ENCODE measurements around the gene CCDC40.

Gene CCDC40

GRCh38 chr17:80104956-80105375 lies 68.5 kb downstream of the CCDC40 start:
- TF ChIP-seq SIN3A (IDR thresholded peaks at IDR 0.05; ENCODE audit: borderline replicate concordance, insufficient read depth, low read length) (no peak), FOXP2 (optimal IDR thresholded peaks at IDR 0.05; ENCODE audit: borderline replicate concordance, extremely low read depth, extremely low read length, insufficient read depth) (no peak)

GRCh38 chr17:80105762-80106161 lies 69.3 kb downstream of the CCDC40 start:
- no peak for TF ChIP-seq SIN3A (IDR thresholded peaks at IDR 0.05; ENCODE audit: borderline replicate concordance, insufficient read depth, low read length)

- no peak for TF ChIP-seq SIN3A (IDR thresholded peaks at IDR 0.05; ENCODE audit: borderline replicate concordance, insufficient read depth, low read length)
- TF ChIP-seq POLR2AphosphoS5 (IDR thresholded peaks at IDR 0.05; ENCODE audit: low read depth, low read length): no peak
- TF ChIP-seq FOXP2 (optimal IDR thresholded peaks at IDR 0.05; ENCODE audit: borderline replicate concordance, extremely low read depth, extremely low read length, insufficient read depth): no peak
- TF ChIP-seq REST (IDR thresholded peaks at IDR 0.05; ENCODE audit: insufficient read depth in 1 of 2, low read depth in 2 of 2, low read length in 2 of 2): no peak
- no peak for TF ChIP-seq TAF1 (IDR thresholded peaks at IDR 0.05; ENCODE audit: borderline replicate concordance, insufficient read depth, low read length)
Observed at GRCh38 chr17:80106176-80106575, 69.7 kb downstream of the CCDC40 start.

GRCh38 chr17:80106751-80107150 lies 70.3 kb downstream of the CCDC40 start:
- TF ChIP-seq REST (IDR thresholded peaks at IDR 0.05; ENCODE audit: insufficient read depth in 1 of 2, low read depth in 2 of 2, low read length in 2 of 2) (no peak), TAF1 (IDR thresholded peaks at IDR 0.05; ENCODE audit: borderline replicate concordance, insufficient read depth, low read length) (no peak), SIN3A (IDR thresholded peaks at IDR 0.05; ENCODE audit: borderline replicate concordance, insufficient read depth, low read length) (no peak)

- TF ChIP-seq TAF1 (IDR thresholded peaks at IDR 0.05; ENCODE audit: borderline replicate concordance, insufficient read depth, low read length) (no peak), FOXP2 (optimal IDR thresholded peaks at IDR 0.05; ENCODE audit: borderline replicate concordance, extremely low read depth, extremely low read length, insufficient read depth) (no peak), REST (IDR thresholded peaks at IDR 0.05; ENCODE audit: insufficient read depth in 1 of 2, low read depth in 2 of 2, low read length in 2 of 2) (no peak), SIN3A (IDR thresholded peaks at IDR 0.05; ENCODE audit: borderline replicate concordance, insufficient read depth, low read length) (no peak), POLR2AphosphoS5 (IDR thresholded peaks at IDR 0.05; ENCODE audit: low read depth, low read length) (no peak)
Observed at GRCh38 chr17:80107231-80108021, 71.0 kb downstream of the CCDC40 start.

GRCh38 chr17:80108036-80108971 lies 71.9 kb downstream of the CCDC40 start:
- TF ChIP-seq POLR2AphosphoS5 (IDR thresholded peaks at IDR 0.05; ENCODE audit: low read depth, low read length) (no peak), REST (IDR thresholded peaks at IDR 0.05; ENCODE audit: insufficient read depth in 1 of 2, low read depth in 2 of 2, low read length in 2 of 2) (no peak), TAF1 (IDR thresholded peaks at IDR 0.05; ENCODE audit: borderline replicate concordance, insufficient read depth, low read length) (no peak), SIN3A (IDR thresholded peaks at IDR 0.05; ENCODE audit: borderline replicate concordance, insufficient read depth, low read length) (no peak), FOXP2 (optimal IDR thresholded peaks at IDR 0.05; ENCODE audit: borderline replicate concordance, extremely low read depth, extremely low read length, insufficient read depth) (no peak)

All from PFSK-1 (cell line).